GM21515 (cell line): ENCODE measurements around the gene SMAP2.

Source experiments
- ATAC-seq: cut with Tn5 transposase; IDR thresholded peaks from one replicate; pipeline ENCODE4 v1.9.1; 2021; ENCODE audit not compliant: unreplicated experiment

Gene SMAP2

DNA sequence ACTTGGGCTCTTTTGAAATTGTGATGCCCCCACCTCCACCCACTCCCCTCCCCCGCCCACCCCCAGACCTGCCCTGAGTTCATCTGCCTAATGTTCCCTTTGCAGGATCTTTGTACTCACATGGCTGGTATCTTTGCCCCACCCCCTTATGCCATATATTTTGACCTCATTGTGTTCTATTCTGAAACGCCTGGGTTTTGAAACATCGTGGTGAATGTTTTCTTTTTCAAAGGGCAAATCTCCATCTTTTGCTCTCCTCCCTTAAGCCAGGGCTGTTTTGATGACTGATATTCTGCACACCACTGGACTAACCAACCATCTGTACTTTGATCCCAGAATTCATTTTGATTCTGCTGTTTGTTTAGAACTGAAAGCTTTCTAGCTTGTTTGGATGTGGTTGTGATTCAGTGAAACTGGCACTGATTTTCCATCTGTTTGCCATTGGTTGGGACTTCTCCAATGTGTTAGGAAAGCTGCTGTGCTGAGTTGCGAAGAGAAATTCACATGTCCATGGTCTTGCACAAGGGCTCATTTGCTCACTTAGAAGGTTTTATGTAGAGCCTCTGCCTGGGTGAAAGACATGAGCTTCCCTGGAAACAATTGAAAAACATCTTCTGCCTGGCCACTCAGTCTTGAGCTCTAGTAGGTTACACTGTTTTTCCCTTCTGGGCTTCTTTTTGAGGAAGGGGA lies 16.5 kb downstream of the SMAP2 start:
- ATAC-seq: no peak

DNA sequence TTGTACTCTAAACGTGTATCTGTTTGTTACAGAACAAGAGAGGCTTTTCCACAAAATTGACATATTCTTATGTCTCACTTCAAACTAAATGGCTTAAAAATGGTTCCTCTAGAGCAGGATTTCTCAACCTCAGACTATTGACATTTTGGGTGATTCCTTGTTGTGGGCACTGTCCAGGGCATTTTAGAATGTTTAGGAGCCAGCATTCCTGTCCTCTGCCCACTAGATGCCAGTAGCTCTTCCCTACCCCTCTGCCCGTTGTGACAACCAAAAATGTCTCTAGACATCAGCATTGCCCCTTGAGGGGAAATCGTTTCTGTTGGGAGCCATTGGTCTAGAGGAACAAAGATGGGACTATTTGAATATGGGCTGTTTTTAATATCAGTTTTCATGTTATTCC lies 17.3 kb downstream of the SMAP2 start:
- ATAC-seq: no peak

DNA sequence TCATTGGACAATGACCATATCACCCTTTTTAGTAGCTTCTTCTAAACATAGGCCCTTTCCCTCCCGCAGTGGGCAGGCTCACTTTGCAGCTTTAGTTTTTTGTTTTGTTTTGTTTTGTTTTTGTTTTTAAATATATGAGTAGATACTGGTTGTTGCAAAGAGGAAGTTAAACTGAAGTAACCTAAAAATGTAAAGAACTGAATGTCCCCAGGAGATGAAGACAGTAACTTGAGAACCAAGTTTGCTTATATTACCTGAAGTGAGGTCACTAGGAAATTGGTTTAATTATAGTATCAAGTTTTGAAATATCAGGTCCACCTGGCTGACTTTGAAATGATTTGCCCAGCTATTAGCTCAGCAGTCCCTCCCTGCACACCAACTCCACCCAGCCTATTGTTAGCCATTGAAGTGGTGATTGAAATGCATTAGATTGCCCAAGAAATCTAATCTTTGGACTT lies 18.2 kb downstream of the SMAP2 start:
- peak; percentile 46 for ATAC-seq

DNA sequence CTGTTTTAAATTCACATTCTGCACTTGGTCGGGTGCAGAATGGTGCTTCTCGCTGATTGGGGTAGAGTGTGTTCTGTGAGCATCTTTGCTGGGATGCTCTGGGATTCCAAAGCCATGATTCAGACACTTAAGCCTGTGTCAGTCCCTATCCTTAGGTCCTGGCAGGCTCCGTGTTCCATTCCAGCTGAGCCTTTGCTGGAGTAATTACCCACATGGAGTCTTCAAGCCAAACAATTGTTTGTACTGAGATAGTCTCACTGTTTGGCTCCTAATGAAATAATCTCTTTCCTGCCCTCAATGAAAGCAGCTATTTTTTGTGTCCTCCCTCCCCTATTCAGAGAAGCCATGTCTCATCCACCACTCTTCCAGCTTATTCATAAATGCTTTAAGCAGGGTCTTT lies 18.7 kb downstream of the SMAP2 start:
- no peak for ATAC-seq

DNA sequence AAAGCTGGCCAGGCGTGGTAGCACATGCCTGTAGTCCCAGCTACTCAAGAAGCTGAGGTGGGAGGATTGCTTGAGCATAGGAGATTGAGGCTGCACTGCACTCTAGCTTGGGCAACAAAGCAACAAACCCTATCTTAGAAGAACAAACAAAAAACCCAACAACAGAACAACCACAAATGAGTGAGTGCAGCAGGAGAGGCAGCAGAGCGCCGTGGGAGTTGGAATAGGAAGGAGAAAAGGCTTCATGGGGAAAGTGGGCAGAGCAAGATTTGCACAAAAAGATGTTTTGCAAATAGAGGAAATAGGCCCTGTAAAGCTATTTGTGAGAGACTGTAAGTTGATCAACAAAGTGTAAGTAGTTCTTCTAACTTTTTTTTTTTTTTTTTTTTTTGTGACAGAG lies 19.6 kb downstream of the SMAP2 start:
- ATAC-seq: no peak

DNA sequence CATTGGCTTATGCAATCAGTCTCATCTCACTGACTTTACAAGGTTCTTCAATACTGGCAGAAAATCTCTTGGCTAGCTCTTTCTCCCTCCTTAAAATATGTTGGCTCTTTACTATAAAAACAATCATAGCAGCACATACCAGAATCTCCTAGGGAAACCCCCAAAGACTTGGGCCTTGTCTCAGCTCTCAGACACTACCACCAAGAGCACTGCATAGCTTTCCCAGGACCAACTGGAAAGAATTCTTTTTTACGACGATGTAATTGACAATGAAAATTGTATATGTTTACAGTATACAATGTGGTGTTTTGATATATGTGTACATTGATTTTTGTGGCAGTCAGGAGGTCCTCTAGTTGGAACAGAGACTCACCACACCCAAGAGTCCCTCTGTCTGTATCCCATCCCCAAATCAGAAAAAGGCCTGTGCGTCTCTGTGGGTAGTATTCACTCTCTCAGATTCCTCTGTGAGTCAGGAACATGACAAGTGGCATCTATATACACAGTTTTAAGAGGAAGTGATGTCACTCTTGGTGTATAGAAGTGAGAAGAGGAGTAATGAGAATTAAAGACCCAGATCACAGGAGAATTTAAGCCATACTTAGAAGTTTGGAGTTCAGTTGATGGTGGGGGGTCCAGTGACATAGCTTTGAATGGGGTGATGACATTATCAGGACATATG lies 21.1 kb downstream of the SMAP2 start:
- ATAC-seq: no peak

DNA sequence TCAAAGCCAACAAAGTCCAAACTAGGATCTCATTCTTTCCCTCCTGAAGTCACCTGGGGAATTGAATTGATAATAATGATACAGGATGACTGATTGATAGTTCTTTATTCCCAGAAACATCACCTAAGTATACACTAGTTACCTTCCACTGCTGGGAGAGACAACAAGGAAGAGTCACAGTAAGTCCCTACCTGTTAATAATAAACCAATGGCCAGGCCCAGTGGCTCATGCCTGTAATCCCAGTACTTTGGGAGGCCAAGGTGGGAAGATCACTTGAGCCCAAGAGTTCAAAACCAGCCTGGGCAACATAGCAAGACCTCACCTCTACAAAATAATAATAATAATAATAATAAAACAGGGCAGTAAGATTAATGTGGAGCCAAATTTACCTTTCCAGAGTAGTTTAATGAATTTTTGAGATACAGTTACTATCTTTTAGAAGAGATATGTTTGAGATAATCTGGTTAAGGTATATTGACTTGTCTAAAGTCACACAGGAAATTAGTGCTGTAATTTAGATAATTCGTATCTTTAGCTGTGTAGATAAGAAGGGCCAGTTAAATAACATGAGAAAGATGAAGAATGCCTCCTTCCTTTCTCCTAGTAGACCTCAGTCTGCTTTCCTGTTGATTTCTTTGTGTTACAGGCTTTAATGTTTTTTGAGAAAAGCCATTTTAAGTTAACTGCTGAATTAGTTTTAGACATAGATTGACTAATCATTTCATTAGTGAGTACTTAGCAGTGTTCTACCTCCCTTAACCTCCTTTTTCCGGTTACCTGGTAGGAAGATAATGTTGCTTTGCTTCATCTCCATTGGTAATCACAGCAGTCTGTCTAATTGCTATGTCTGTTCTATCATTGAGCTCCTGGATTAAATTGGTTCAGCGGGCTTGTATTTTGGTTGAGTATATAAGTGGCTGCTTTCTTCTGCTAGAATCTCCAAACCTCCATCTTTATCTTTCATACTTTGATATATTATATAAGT lies 22.0 kb downstream of the SMAP2 start:
- ATAC-seq: no peak

DNA sequence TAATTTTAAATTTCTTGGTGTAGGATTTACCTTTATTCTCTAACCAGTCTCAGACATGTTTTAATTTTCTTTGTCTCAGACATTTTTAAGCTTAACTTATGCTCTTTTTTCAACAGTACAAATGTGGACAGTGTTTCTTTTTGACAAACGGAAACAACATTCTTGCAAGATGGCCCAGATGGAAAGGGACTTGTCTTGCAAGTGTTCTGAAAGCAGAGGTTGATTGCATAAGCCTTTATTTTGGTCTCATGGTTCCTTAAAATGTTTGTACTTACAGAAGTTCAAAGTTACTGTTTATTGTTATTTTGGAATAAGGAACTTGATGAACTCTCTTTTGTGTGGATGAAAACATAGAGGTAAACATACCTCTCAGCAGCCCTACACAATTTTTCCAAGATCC lies 22.9 kb downstream of the SMAP2 start:
- no peak for ATAC-seq

DNA sequence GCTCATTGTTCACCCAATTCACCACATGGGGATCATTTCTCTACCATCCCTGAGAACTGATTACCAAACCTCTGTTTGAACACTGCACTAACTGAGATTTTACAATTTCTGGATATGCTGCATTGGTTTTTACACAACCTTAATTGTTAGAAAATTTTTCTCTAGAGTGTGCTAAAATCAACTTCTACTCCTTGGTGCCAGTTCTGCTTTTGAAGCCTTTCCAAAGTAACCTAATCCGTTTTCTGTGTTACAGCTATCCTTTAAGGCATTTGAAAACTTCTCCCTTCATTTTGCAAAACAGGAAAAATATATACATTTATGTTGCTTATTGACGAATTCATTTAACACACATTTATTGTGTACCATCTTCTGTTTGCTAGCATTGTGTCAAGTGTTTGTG lies 23.7 kb downstream of the SMAP2 start:
- no peak for ATAC-seq

DNA sequence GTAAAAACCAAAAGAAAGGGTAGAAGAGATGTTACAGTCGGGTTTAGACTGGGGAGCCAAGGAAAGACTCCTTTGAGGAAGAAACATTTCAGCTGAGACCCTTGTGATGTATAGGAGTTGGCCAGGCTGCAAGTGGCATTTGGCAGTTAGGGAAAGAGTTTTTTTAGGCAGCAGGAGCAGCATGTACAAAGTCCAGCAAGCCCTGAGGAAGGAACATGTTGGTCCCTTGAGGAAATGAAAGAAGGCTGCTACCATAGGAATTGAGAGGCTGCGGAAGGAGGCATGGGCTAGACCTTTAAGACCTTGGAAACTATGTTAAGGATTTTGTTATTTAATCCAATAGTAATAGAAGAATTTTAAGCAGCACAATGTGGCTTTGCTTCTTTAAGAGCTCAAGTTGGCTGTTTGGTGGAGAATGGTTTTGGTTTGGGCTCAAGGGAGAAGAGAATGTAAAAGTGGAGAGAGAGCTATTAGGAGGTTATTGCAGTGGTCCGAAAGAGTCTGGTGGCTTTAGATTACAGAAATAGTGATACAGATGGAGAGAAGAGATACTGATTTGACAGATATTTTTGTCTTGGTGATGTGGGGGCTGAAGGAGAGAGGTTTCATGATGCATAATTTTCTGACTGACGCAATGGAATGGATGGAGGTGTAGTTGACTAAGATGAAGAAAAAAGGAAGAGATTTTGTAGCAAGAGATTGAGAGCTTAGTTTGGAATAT lies 26.6 kb downstream of the SMAP2 start:
- ATAC-seq: peak; percentile 58

DNA sequence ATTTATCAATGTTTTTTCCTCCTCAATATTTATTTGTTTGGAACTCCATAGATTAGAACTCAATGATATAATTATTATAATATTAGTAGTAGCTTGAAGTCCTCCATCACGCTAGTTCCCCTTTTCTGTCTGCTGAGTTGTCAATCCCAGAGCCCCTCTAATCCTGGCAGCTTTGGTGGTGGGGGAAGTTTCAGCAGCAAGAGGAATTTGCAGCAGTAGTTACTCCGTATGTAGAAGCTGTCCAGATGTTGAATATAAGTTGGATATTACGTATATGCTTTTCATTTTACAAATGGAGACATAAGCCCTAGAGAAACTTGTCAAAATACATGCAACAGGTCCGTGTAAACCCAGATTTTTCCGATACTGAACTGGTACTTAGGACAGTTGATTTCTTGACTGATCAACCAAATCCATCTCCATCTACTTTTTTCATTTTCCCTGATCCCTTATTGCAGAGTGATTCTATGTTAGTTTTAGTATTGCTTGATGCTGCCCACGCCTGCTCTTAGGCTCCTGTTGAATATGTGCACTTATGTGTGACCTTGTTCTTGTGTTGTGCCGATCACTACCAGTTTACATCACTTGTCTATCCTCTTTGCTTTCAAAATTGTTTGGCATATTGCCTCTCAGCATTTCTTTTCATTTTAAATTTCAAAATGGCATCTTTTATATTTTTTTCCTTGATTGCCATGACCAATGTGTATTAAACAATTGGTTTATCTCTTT lies 28.1 kb downstream of the SMAP2 start:
- no peak for ATAC-seq

DNA sequence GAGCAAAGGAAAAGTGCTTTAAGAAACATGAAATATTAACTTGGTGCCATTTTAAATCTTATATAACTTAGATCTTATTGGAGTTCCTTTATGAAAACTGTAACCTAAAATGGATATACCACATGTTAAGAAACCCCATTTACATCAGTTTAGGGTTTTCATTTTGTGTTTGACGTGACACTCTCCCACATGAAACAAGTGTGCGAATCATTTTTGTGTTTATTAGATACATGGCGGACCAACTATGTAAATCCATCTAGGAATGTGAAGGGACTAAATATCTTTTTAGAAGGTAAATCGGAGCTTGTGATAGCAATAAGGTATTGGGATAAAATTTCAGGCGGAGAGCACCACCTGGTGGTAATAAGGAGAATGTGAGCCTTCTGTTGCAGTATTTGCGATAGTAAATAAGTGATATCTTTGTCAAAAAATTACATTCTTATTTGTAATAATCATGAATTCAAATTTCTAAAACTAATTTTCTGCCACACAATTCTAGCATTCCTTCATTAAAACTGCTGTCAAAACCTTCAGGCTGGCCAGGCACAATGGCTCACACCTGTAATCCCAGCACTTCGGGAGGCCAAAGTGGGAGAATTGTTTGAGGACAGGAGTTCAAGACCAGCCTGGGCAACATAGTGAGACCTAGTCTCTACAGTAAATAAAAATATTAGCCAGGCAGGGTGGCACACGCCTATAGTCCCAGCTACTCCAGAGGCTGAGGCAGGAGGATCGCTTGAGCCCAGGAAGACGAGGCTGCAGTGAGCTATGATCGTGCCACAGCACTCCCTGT lies 31.3 kb downstream of the SMAP2 start:
- ATAC-seq: no peak

DNA sequence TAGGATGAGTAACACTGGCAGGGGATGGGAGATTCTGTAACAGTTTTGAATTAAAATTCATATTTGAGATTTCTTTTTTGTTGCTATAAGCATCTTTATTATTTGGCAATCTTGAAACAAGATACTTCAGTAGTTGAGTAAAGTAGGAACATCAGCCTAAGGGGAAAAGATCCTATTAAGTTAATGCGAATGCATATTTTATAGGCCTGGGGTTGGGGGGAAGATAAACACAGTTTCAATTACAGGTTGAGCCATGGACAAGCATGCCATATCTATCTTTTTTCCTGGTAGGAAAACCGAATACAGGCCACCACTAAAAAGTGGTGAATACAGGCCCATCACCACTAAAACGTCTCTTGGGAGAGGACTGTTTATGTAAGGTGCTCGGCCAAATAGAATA lies 32.3 kb downstream of the SMAP2 start:
- no peak for ATAC-seq

DNA sequence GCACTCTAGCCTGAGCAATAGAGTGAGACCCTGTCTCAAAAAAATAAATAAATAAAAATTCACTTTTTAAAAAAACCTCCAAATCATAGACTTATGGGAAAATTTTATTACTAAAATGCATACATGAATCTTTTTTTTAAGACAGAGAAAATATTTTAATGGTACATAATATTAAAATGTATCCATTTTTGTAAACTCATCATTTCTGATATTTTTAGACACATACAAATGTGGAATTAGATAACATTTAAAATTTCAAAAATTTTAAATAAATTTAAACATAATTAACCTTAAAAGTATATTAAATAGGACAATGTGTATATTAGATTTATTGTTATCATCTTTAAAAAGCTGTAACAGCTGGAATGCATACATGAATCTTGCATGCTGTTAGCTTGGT lies 33.9 kb downstream of the SMAP2 start:
- no peak for ATAC-seq

DNA sequence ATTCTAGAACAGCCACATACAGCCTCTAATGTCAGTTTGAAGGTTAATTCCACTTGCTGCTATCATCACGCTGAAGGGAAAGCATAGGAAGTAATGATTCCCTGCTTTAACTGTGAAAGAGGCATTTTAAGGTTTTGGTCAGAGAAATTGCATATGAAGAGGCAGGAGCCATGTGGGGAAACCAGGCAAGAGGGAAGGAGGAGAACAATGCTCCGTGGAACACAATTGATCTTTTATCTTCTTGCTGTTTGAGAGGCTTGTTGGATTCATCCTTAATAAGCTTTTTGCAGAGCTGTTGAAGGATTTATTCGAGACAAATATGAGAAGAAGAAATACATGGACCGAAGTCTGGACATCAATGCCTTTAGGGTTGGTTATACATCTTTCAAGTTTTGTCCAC lies 35.9 kb downstream of the SMAP2 start:
- ATAC-seq: no peak

DNA sequence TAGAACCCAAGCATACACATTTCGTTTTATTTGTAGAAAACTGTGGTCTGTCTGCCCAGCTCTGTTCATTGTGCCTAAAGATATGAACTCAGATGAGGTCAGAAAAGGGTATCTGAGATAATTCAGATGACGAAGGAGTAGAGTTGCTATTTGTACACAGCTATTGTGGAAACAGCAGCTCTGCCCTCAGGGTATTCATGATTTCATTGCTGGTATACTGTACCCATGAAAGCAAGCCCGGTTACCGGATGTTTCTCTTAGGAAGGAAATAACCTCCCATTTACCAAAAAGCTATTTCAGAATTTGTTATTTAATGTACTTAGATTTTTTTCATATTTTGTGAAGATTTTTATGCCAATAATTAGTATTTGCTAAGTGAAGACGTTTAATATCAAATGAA lies 37.8 kb downstream of the SMAP2 start:
- no peak for ATAC-seq

DNA sequence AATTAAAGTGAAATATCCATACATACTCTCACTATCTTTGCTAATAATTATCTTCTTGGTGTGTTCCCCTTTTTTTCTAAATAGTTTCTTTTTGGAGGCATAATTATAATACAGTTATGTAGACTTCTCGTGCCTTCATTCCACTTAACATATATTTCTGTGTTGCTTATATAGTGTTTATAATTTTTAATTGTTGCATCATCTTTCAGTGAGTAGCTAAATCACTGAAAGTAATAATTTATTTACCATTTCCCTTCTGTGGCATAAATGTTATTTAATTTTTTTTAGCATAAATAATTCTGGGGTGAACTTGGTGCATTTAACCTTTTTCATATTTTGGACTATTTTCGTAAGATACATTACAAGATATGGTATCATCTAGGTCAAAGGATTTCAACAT lies 38.3 kb downstream of the SMAP2 start:
- ATAC-seq: no peak

DNA sequence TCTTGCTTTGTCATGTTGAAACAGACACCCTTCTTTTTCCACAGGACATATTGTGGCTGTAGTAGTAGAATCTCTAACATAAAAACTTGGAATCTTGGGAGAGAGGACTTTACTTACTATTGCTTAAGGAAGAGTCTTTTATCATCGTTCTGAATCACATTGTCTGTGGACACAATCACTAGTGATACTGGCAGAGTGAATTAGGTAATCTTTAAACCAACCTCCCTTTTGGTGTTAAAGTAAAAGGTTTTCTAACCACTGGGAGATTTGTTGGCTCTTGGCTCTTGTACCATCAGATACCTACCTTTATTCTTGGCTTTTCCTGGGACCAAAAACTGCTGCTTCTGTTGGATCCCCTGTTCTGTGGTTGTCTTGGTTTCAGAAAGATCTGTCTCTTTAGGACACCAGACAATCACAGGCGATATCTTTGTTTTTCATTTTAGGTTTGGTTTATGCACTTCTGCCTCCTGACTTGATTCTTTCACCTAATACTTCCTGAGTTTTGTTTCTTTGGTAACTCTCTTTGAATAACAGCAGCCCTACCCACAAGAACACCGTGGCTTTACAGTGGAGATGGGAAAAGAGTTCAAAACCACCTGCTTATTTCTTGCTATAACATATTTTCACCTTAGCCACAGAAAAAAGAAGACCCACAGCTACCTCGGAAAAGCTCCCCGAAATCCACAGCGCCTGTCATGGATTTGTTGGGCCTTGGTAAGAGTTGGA lies 40.2 kb downstream of the SMAP2 start:
- no peak for ATAC-seq

DNA sequence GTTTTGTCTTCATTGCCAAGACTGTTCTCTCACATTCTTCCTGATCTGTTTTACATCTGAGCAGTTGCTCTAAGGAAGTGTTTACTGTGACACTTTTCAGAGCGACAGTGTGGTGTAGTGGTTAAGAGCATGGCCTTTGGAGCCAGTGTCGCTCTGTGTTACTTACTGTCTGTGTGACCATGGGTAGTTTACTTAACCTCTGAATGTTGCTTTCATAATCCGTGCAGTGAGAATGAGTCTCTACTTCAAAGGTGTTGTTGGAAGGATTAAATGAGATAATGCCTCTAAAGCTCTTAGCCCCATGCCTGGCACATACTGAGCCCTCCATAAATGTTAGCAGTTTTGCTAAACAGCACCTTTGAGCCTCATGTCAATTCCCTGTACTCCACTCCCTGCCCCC lies 40.8 kb downstream of the SMAP2 start:
- ATAC-seq: no peak
